Stomach (tissue), 9 donors: ENCODE measurements around the gene ADGRD1. TPM values are rescaled to one million over a fixed set of nuclear protein-coding genes. Genes with fewer than 3 reads are reported as not detected.
A peak's percentile ranks its signal among the peaks of the same experiment; 100 is the strongest.

Experiments
- DNase-seq, 2 donors: peaks; one replicate each; pipeline versions ENCODE4 v3.0.0 to v3.0.0-alpha.2; 2013 to 2019
- H3K27ac ChIP-seq, 5 donors: fragments of 200-600 bp in 4 of 5; sonication (generic) in 4 of 5; one replicate each; pipeline ENCODE4 v1.5.1; 2013 to 2019; ENCODE audit warnings: mild to moderate bottlenecking in 1 of 5, moderate library complexity in 1 of 5
- H3K27me3 ChIP-seq, 3 donors: fragments of 200-600 bp; sonication (generic); one replicate each; pipeline ENCODE4 v1.5.1; 2017 to 2019; ENCODE audit warnings: mixed run types in 1 of 3
- H3K36me3 ChIP-seq, 4 donors: fragments of 200-600 bp; sonication (generic); 1 replicate in 3 of 4; 2 replicates in 1 of 4; pipeline ENCODE4 v1.5.1; 2016 to 2019
- H3K4me1 ChIP-seq, 4 donors: fragments of 200-600 bp; sonication (generic); one replicate each; pipeline ENCODE4 v1.5.1; 2016 to 2019
- H3K4me3 ChIP-seq, 4 donors: fragments of 200-600 bp; sonication (generic) in 3 of 4; one replicate each; pipeline ENCODE4 v1.5.1; 2016 to 2019; ENCODE audit warnings: mild to moderate bottlenecking in 1 of 4
- H3K9me3 ChIP-seq, 4 donors: fragments of 200-600 bp; sonication (generic); one replicate each; pipeline ENCODE4 v1.5.1; 2016 to 2019
- EP300 ChIP-seq: sonication (generic); formaldehyde crosslinking; IDR thresholded peaks from one replicate; pipeline ENCODE4 v1.6.1; 2017; ENCODE audit warnings: antibody characterized with exemption
- POLR2A ChIP-seq, 4 donors: fragments of 450-650 bp; IDR thresholded peaks; one replicate each; pipeline ENCODE4 v1.6.1; 2016; ENCODE audit warnings: antibody characterized with exemption in 4 of 4, control low read depth in 2 of 4, mild to moderate bottlenecking in 1 of 4, moderate library complexity in 1 of 4
- POLR2AphosphoS5 ChIP-seq, 3 donors: sonication (generic); formaldehyde crosslinking; IDR thresholded peaks; one replicate each; pipeline ENCODE4 v1.6.1; 2016; ENCODE audit warnings: antibody characterized with exemption in 3 of 3
- WGBS, 5 donors: extraction: QIAGEN DNeasy Blood & Tissue Kit in 3 of 5; methylation state at CpG; one replicate each; pipeline versions ENCODE4 v1.1.5 to v1.1.7; 2013 to 2018; 5-methylcytosine and 5-hydroxymethylcytosine counted together
- intact Hi-C: fragments of 100-400 bp; cut with DNase I; formaldehyde crosslinking; loops from one replicate; pipeline ENCODE4 v1.15.1; 2023; ENCODE audit warnings: low total_unique reads
- polyA plus RNA-seq, 3 donors: library from polyadenylated mRNA; stranded (reverse); fragments of 200-250 nt; gene quantifications; one replicate each; pipeline ENCODE4 v1.2.3, GENCODE V29; 2013
- total RNA-seq, 5 donors: library from RNA; depleted of rRNA; stranded (reverse); fragments of >200 nt; gene quantifications; one replicate each; pipeline versions ENCODE4 v1.1.0 to v1.2.3, GENCODE V29; 2014 to 2016
- TF ChIP-seq, protein P1 (sequence below), 7 experiments: fragments of 450-650 bp in 4 of 7; fragments of 200-600 bp in 3 of 7; sonication (generic) in 3 of 7; IDR thresholded peaks; one replicate each; pipeline ENCODE4 v1.5.1; 2016 to 2019; ENCODE audit warnings: antibody characterized with exemption in 7 of 7, control low read depth in 2 of 7, mild to moderate bottlenecking in 1 of 7
- donor health status: healthy with polysubstance abuse.
- donor health status: Bipolar disorder and iron deficiency.
- donor health status: healthy.

The ADGRD1 gene
- total and polyA plus RNA-seq, 8 donors = 3.7 to 43.8 (median 15.4) TPM

- 61 to 77% (median 69%) methylated on average over 10 of the region's 10 CpGs for WGBS, 5 donors
Measured at GRCh38 chr12:130948136-130948535, 5.6 kb upstream of the ADGRD1 start.

GRCh38 chr12:130948751-130949150 is 5.0 kb upstream of the ADGRD1 start:
- no peak for TF ChIP-seq POLR2A (IDR thresholded peaks at IDR 0.05)
- no peak for TF ChIP-seq POLR2AphosphoS5 (IDR thresholded peaks at IDR 0.05)
- TF ChIP-seq EP300 = no peak
- TF ChIP-seq, protein P1, sequence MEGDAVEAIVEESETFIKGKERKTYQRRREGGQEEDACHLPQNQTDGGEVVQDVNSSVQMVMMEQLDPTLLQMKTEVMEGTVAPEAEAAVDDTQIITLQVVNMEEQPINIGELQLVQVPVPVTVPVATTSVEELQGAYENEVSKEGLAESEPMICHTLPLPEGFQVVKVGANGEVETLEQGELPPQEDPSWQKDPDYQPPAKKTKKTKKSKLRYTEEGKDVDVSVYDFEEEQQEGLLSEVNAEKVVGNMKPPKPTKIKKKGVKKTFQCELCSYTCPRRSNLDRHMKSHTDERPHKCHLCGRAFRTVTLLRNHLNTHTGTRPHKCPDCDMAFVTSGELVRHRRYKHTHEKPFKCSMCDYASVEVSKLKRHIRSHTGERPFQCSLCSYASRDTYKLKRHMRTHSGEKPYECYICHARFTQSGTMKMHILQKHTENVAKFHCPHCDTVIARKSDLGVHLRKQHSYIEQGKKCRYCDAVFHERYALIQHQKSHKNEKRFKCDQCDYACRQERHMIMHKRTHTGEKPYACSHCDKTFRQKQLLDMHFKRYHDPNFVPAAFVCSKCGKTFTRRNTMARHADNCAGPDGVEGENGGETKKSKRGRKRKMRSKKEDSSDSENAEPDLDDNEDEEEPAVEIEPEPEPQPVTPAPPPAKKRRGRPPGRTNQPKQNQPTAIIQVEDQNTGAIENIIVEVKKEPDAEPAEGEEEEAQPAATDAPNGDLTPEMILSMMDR (IDR thresholded peaks at IDR 0.05) = no peak
- intact Hi-C loops = no loop called here
- no peak for DNase-seq

More at GRCh38 chr12:130948136-130948535, 5.6 kb upstream of the ADGRD1 start:
- intact Hi-C loops = no loop called here
- Histone ChIP-seq H3K4me1 (peaks cover 0 to 22% (median 12%) of the 10 kb centered on the region in 4 donors), H3K36me3 (no peaks in the 10 kb centered on the region), H3K4me3 (no peak overlapping the region), H3K9me3 (peaks cover 0 to 13% (median 5%) of the 10 kb centered on the region in 4 donors), H3K27ac (no peak overlapping the region), H3K27me3 (peaks cover 0 to 8% (median 0%) of the 10 kb centered on the region in 3 donors)
- no peak for TF ChIP-seq POLR2AphosphoS5 (IDR thresholded peaks at IDR 0.05)
- DNase-seq = no peak

GRCh38 chr12:130949806-130950205 is 3.9 kb upstream of the ADGRD1 start:
- TF ChIP-seq EP300 (no peak), POLR2A (IDR thresholded peaks at IDR 0.05) (no peak), POLR2AphosphoS5 (IDR thresholded peaks at IDR 0.05) (no peak)
- TF ChIP-seq, protein P1 (IDR thresholded peaks at IDR 0.05) = no peak

More at GRCh38 chr12:130948751-130949150, 5.0 kb upstream of the ADGRD1 start:
- 86 to 96% (median 89%) methylated on average over 10 of the region's 10 CpGs for WGBS, 5 donors
- Histone ChIP-seq H3K4me3 (no peak overlapping the region), H3K27ac (no peak overlapping the region), H3K4me1 (peaks cover 6 to 28% (median 16%) of the 10 kb centered on the region in 4 donors), H3K9me3 (peaks cover 0 to 13% (median 5%) of the 10 kb centered on the region in 4 donors), H3K36me3 (no peaks in the 10 kb centered on the region), H3K27me3 (peaks cover 0 to 8% (median 0%) of the 10 kb centered on the region in 3 donors)

DNA sequence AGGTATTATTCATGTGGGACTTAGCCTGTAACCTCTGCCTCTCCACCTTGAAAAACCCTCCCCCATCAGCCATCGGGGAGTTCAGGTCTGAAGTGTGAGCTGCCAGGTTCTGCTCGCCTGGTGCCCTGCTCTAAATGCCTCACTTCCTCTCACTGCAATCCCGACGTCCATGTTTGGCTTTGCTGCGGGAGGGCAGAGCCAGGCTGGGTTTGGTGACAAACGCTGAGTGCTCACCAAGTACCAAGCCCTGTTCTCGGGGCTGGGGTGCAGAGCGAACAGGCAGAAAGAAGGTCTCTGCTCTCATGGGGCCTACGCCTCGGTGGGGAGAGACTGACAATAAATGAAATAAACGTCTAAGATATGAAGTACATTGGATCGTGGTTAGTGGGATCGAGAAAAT is 2.1 kb upstream of the ADGRD1 start:
- H3K36me3 ChIP-seq = no peaks in the 10 kb centered on the region
- H3K4me3 ChIP-seq = no peak overlapping the region
- intact Hi-C loops = no loop called here
- H3K27ac ChIP-seq = peak overlapping the region in 1 of 5 donors; percentile 81
- DNase-seq = no peak
- 81 to 88% (median 86%) methylated on average over 13 of the region's 13 CpGs for WGBS, 5 donors
- no peaks in the 10 kb centered on the region for H3K9me3 ChIP-seq
- H3K4me1 ChIP-seq = peaks cover 11 to 40% (median 25%) of the 10 kb centered on the region in 4 donors
- H3K27me3 ChIP-seq = peaks cover 0 to 15% (median 0%) of the 10 kb centered on the region in 3 donors
- no peak for TF ChIP-seq EP300
- TF ChIP-seq, protein P1 (IDR thresholded peaks at IDR 0.05) = no peak

More at GRCh38 chr12:130949806-130950205, 3.9 kb upstream of the ADGRD1 start:
- no peak overlapping the region for H3K27ac ChIP-seq
- H3K36me3 ChIP-seq = no peaks in the 10 kb centered on the region
- peaks cover 0 to 8% (median 3%) of the 10 kb centered on the region in 4 donors for H3K9me3 ChIP-seq
- intact Hi-C loops = no loop called here
- DNase-seq = no peak
- no peak overlapping the region for H3K4me3 ChIP-seq
- peaks cover 0 to 15% (median 0%) of the 10 kb centered on the region in 3 donors for H3K27me3 ChIP-seq
- WGBS, 5 donors = 78 to 94% (median 80%) methylated on average over 11 of the region's 11 CpGs
- peaks cover 9 to 38% (median 20%) of the 10 kb centered on the region in 4 donors for H3K4me1 ChIP-seq

GRCh38 chr12:130952171-130952954 is 1.3 kb upstream of the ADGRD1 start:
- H3K36me3 ChIP-seq = no peaks in the 10 kb centered on the region
- no peaks in the 10 kb centered on the region for H3K9me3 ChIP-seq
- peaks cover 0 to 15% (median 0%) of the 10 kb centered on the region in 3 donors for H3K27me3 ChIP-seq
- 46 to 61% (median 52%) methylated on average over 14 of the region's 14 CpGs for WGBS, 5 donors
- DNase-seq = no peak
- H3K27ac ChIP-seq = peak overlapping the region in 1 of 5 donors; percentile 81
- TF ChIP-seq, protein P1 (IDR thresholded peaks at IDR 0.05) = no peak
- TF ChIP-seq POLR2AphosphoS5 (IDR thresholded peaks at IDR 0.05) = no peak
- no peak overlapping the region for H3K4me3 ChIP-seq
- intact Hi-C loops = no loop called here
- H3K4me1 ChIP-seq = peaks cover 11 to 41% (median 24%) of the 10 kb centered on the region in 4 donors
